K562 (cell line): ENCODE measurements around the gene SAXO2. TPM values are rescaled to one million over a fixed set of nuclear protein-coding genes. Genes with fewer than 3 reads are reported as not detected.
A peak's percentile ranks its signal among the peaks of the same experiment; 100 is the strongest.
"Not testable (repeated sequence)": the region's sequence is repeated elsewhere in the genome, so short reads cannot be mapped to it uniquely, and the experiment has no call there.

Experiments
- ATAC-seq: fragments of 200-7000 bp; cut with Tn5 transposase; 3 replicates; pipeline ENCODE4 v1.9.1; 2020; ENCODE audit warnings: moderate library complexity
- BruUV-seq: library from RNA; stranded (reverse); fragments of 400-500 nt; replicated peaks from 2 replicates; lab custom pipeline; 2021; lab: Mats Ljungman, UMichigan
- CTCF ChIA-PET: fragments of 300-600 bp; formaldehyde crosslinking; extraction: SDS; loops from one replicate; lab custom pipeline; 2021; ENCODE audit warnings: low intra/inter-chr PET ratio; lab: Yijun Ruan, JAX
- POLR2A ChIA-PET: fragments of 300-600, 350-650 bp; sonication (Branson Sonifier 250); formaldehyde crosslinking; extraction: SDS; loops from one replicate; lab custom pipeline; 2021; ENCODE audit warnings: antibody characterized with exemption, inconsistent platforms; lab: Yijun Ruan, JAX
- DNase-seq, 4 experiments: peaks; one replicate each; pipeline versions ENCODE4 v3.0.0 to v3.0.0-alpha.2; 2011 to 2018; ENCODE audit warnings: low spot score in 3 of 4, mixed read lengths in 3 of 4; ENCODE audit errors: extremely low read depth in 1 of 4
- FAIRE-seq: peaks from 2 replicates; lab custom pipeline; 2011; peaks lifted over from hg19 to GRCh38; lab: Jason Lieb, UNC
- H2AFZ ChIP-seq: 2 replicates; pipeline ENCODE4 v1.6.0; 2011; ENCODE audit warnings: low read depth, low read length, control low read depth, inconsistent platforms
- H3K27ac ChIP-seq: fragments of 200-600 bp; 3 replicates; pipeline ENCODE4 v1.8.0; 2011; ENCODE audit warnings: low read depth, mild to moderate bottlenecking, control low read depth, inconsistent platforms, low read length, moderate library complexity, mixed read lengths; ENCODE audit errors: extremely low read depth
- H3K27me3 ChIP-seq, 2 experiments: fragments of 300-600 bp in 1 of 2; 2 replicates in 1 of 2; 3 replicates in 1 of 2; pipeline versions ENCODE4 v1.6.0 to v1.8.0; 2011; ENCODE audit warnings: inconsistent platforms in 2 of 2, low read length in 2 of 2, mild to moderate bottlenecking in 1 of 2, mixed read lengths in 1 of 2, moderate library complexity in 1 of 2; ENCODE audit not compliant: control insufficient read depth in 2 of 2, insufficient read depth in 2 of 2
- H3K36me3 ChIP-seq: fragments of 300-600 bp; 3 replicates; pipeline ENCODE4 v1.8.0; 2011; ENCODE audit warnings: mild to moderate bottlenecking, low read length, inconsistent platforms; ENCODE audit not compliant: control insufficient read depth, insufficient read depth
- H3K4me1 ChIP-seq, 2 experiments: fragments of 200-600 bp in 1 of 2; replicated peaks in 1 of 2; 2 replicates in 1 of 2; 3 replicates in 1 of 2; pipeline versions ENCODE4 v1.5.1 to v1.8.0; 2011; ENCODE audit warnings: inconsistent platforms in 2 of 2, low read length in 2 of 2, mild to moderate bottlenecking in 1 of 2, mixed read lengths in 1 of 2, moderate library complexity in 1 of 2; ENCODE audit not compliant: control insufficient read depth in 2 of 2, insufficient read depth in 2 of 2
- H3K4me2 ChIP-seq: 2 replicates; pipeline ENCODE4 v1.6.1; 2011; ENCODE audit warnings: low read length, control low read depth, inconsistent platforms, mixed read lengths; ENCODE audit not compliant: insufficient read depth
- H3K4me3 ChIP-seq: fragments of 200-600 bp; sonication (generic), shearing (Covaris generic); 2 replicates; pipeline ENCODE4 v1.5.1; 2016; ENCODE audit warnings: control low read depth, inconsistent platforms
- H3K79me2 ChIP-seq: fragments of 200-600 bp; 3 replicates; pipeline ENCODE4 v1.8.0; 2011; ENCODE audit warnings: low read length, inconsistent platforms; ENCODE audit not compliant: control insufficient read depth, insufficient read depth
- H3K9ac ChIP-seq, 2 experiments: 2 replicates each; pipeline versions ENCODE4 v1.6.0 to v1.6.1; 2011; ENCODE audit warnings: low read depth in 2 of 2, low read length in 2 of 2, control low read depth in 1 of 2, inconsistent platforms in 1 of 2, mild to moderate bottlenecking in 1 of 2, mixed read lengths in 1 of 2; ENCODE audit not compliant: insufficient read depth in 1 of 2
- H3K9me1 ChIP-seq: one replicate; pipeline ENCODE4 v1.6.0; 2011; ENCODE audit warnings: inconsistent platforms, mild to moderate bottlenecking, low read length, moderate library complexity; ENCODE audit not compliant: control insufficient read depth, insufficient read depth
- H3K9me3 ChIP-seq: replicated peaks from 2 replicates; pipeline ENCODE4 v1.5.1; 2011; ENCODE audit warnings: low read depth, low read length, inconsistent platforms; ENCODE audit not compliant: control insufficient read depth, insufficient read depth
- H4K20me1 ChIP-seq: replicated peaks from 2 replicates; pipeline ENCODE4 v1.6.1; 2011; ENCODE audit warnings: low read length, inconsistent platforms, mixed read lengths; ENCODE audit not compliant: control insufficient read depth, insufficient read depth
- BCLAF1 ChIP-seq, 2 experiments: fragments of 450-650 bp in 1 of 2; IDR thresholded peaks; 2 replicates each; pipeline ENCODE4 v1.6.1; 2011 to 2017; ENCODE audit warnings: low read depth in 2 of 2, antibody characterized with exemption in 1 of 2, borderline replicate concordance in 1 of 2, low read length in 1 of 2, mild to moderate bottlenecking in 1 of 2, mixed read lengths in 1 of 2; ENCODE audit not compliant: control insufficient read depth in 1 of 2
- CREM ChIP-seq: IDR thresholded peaks from 2 replicates; pipeline ENCODE4 v1.6.1; 2014; ENCODE audit warnings: antibody characterized with exemption, low read depth
- CTBP1 ChIP-seq: fragments of 450-650 bp; IDR thresholded peaks from 2 replicates; pipeline ENCODE4 v1.6.1; 2016; ENCODE audit warnings: borderline replicate concordance
- FOXA1 ChIP-seq: fragments of 450-650 bp; IDR thresholded peaks from 2 replicates; pipeline ENCODE4 v1.6.1; 2016; ENCODE audit warnings: mild to moderate bottlenecking, borderline replicate concordance
- FOXJ2 ChIP-seq: fragments of 200-800 bp; sonication (Bioruptor generic); IDR thresholded peaks from 2 replicates; pipeline ENCODE4 v1.6.1; 2016; ENCODE audit warnings: missing genetic modification characterization, missing compliant biosample characterization
- FOXK2 ChIP-seq, 2 experiments: fragments of 450-650 bp; IDR thresholded peaks in 1 of 2; conservative IDR thresholded peaks in 1 of 2; 2 replicates each; pipeline ENCODE4 v1.6.1; 2016; ENCODE audit warnings: low read depth in 2 of 2, mild to moderate bottlenecking in 1 of 2
- KDM1A ChIP-seq, 2 experiments: fragments of 450-650 bp; IDR thresholded peaks; 2 replicates each; pipeline ENCODE4 v1.6.1; 2016; ENCODE audit warnings: mild to moderate bottlenecking in 2 of 2
- SMAD1 ChIP-seq: fragments of 150-350 bp; IDR thresholded peaks from 2 replicates; pipeline ENCODE4 v1.6.1; 2014; ENCODE audit warnings: low read length, low read depth; ENCODE audit not compliant: partially characterized antibody
- TGIF2 ChIP-seq: sonication (generic); formaldehyde crosslinking; IDR thresholded peaks from 2 replicates; pipeline ENCODE4 v1.8.1; 2022; ENCODE audit warnings: mild to moderate bottlenecking, missing genetic modification reagents, moderate library complexity
- YY1 ChIP-seq, 3 experiments: IDR thresholded peaks; 2 replicates each; pipeline ENCODE4 v1.6.1; 2011; ENCODE audit warnings: low read length in 2 of 3, mild to moderate bottlenecking in 2 of 3, moderate library complexity in 2 of 3, borderline replicate concordance in 1 of 3, control low read depth in 1 of 3, low read depth in 1 of 3; ENCODE audit not compliant: insufficient read depth in 3 of 3, insufficient replicate concordance in 2 of 3, control insufficient read depth in 1 of 3, insufficient read length in 1 of 3; ENCODE audit errors: extremely low read depth in 1 of 3
- WGBS: fragments of 100-300 bp; shearing (Covaris generic); methylation state at CpG from one replicate; pipeline ENCODE4 v1.1.6; 2016; ENCODE audit warnings: low coverage, mixed read lengths; ENCODE audit not compliant: insufficient coverage; ENCODE audit errors: missing lambda C conversion rate; 5-methylcytosine and 5-hydroxymethylcytosine counted together
- in situ Hi-C: fragments of 300-500 bp; cut with MboI; formaldehyde crosslinking; loops from 4 replicates; pipeline ENCODE4 v1.15.0; 2018; ENCODE audit warnings: inconsistent platforms, mixed read lengths
- intact Hi-C: fragments of 100-400 bp; cut with micrococcal nuclease; formaldehyde crosslinking; loops from 2 replicates; pipeline ENCODE4 v1.14.2; 2022
- polyA plus RNA-seq, 8 experiments: library from polyadenylated mRNA; depleted of rRNA in 4 of 8; stranded (reverse) in 5 of 8; unstranded in 3 of 8; fragments of >200 nt; fragmentation: Nextera tagmentation in 2 of 8; fragmentation: Illumina TruSeq in 1 of 8; extraction: Ambion mirVana in 2 of 8; extraction: Trizol in 1 of 8; gene quantifications; 2 replicates each; pipeline versions ENCODE4 v1.2.1 to v1.2.3, GENCODE V29; 2011 to 2014; ENCODE audit warnings: inconsistent platforms in 1 of 8, missing spikeins in 1 of 8
- total RNA-seq, 7 experiments: library from RNA; depleted of rRNA in 6 of 7; stranded (reverse); fragments of >200 nt in 6 of 7; fragmentation: Illumina TruSeq in 2 of 7; extraction: Trizol in 2 of 7; gene quantifications; 2 replicates each; pipeline versions ENCODE4 v1.2.1 to v1.2.3, GENCODE V29; 2011 to 2021; ENCODE audit warnings: low replicate concordance in 1 of 7
- TF ChIP-seq, protein P1 (sequence below), 2 experiments: fragments of 450-650 bp in 1 of 2; sonication (generic) in 1 of 2; formaldehyde crosslinking in 1 of 2; IDR thresholded peaks in 1 of 2; conservative IDR thresholded peaks in 1 of 2; 2 replicates each; pipeline versions ENCODE4 v1.6.1 to v1.8.1; 2016 to 2023; ENCODE audit warnings: mild to moderate bottlenecking in 2 of 2, moderate library complexity in 2 of 2, inconsistent platforms in 1 of 2, missing genetic modification reagents in 1 of 2

Gene SAXO2
- total and polyA plus RNA-seq, 9 of the 15 experiments (the other 6 are each of a cell fraction or from before 2014, with no cell fraction given), result 3.1 to 14.2 (median 8.2) TPM

GRCh38 chr15:82261566-82262421 lies 824 bp upstream of the SAXO2 start (continued):
- TF ChIP-seq FOXK2 (conservative IDR thresholded peaks at IDR 0.05 in 1 of 2, IDR thresholded peaks at IDR 0.05 in 1 of 2; ENCODE audit: low read depth in 2 of 2), result peak; percentile 62 to 73; a peak in 3 of 4 replicates
- TF ChIP-seq CREM, result peak; percentile 37; the same call in 1 of the 2 replicates
- TF ChIP-seq CTBP1, result peak; percentile 16; the same call in 1 of the 2 replicates
- TF ChIP-seq, protein P1, sequence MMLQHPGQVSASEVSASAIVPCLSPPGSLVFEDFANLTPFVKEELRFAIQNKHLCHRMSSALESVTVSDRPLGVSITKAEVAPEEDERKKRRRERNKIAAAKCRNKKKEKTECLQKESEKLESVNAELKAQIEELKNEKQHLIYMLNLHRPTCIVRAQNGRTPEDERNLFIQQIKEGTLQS (IDR thresholded peaks at IDR 0.05), result peak; percentile 62
- TF ChIP-seq, protein P1 (CRISPR knock-in tag; conservative IDR thresholded peaks at IDR 0.05), result not testable (repeated sequence)
- peak in 1 of 2 experiments; percentile 22; a peak in 1 of 4 replicates for TF ChIP-seq KDM1A (IDR thresholded peaks at IDR 0.05)
- 0 out of 2 replicates have a peak, but pooled peaks have one; percentile 19 for TF ChIP-seq FOXJ2

- no TSS peak for BruUV-seq
- in situ Hi-C loops (no loop called here), intact Hi-C loops (no loop called here)
- no peak for DNase-seq
- Histone ChIP-seq H3K27ac (no peak overlapping the region), H3K27me3 (no peaks in the 10 kb centered on the region), H3K9me1 (no peaks in the 10 kb centered on the region), H3K9ac (peak overlapping the region; percentile 68 to 91; a peak in 3 of 4 replicates), H3K4me1 (peaks cover 15 to 27% of the 10 kb centered on the region in 2 experiments; a peak in 4 of 5 replicates), H2AFZ (0 out of 2 replicates have a peak overlapping the region, but pooled peaks have one; percentile 85), H3K79me2 (peaks cover 35% of the 10 kb centered on the region), H3K9me3 (no peaks in the 10 kb centered on the region), H3K36me3 (peaks cover 21% of the 10 kb centered on the region; the same call in 2 of the 3 replicates), H4K20me1 (no peaks in the 10 kb centered on the region), H3K4me3 (peak overlapping the region; percentile 71), H3K4me2 (peak overlapping the region; percentile 86)
- no peak for FAIRE-seq
- ChIA-PET CTCF (interaction anchor here (0.6 kb wide), 1 partner anchor 1839 kb away, joined by 4 read pairs; no protein-coding TSS in a partner anchor), POLR2A (no interaction called here)
- ATAC-seq, result no peak
- WGBS, result 13% methylated on average over 3 of the region's 3 CpGs
- TF ChIP-seq TGIF2 (no peak), BCLAF1 (IDR thresholded peaks at IDR 0.05; ENCODE audit: borderline replicate concordance in 1 of 2, control insufficient read depth in 1 of 2, low read depth in 2 of 2, low read length in 1 of 2) (no peak), YY1 (IDR thresholded peaks at IDR 0.05; ENCODE audit: borderline replicate concordance in 1 of 3, control insufficient read depth in 1 of 3, extremely low read depth in 1 of 3, insufficient read depth in 3 of 3, insufficient read length in 1 of 3, insufficient replicate concordance in 2 of 3, low read depth in 1 of 3, low read length in 2 of 3) (no peak), FOXA1 (0 out of 2 replicates have a peak, but pooled peaks have one; percentile 51), SMAD1 (no peak)
Observed at GRCh38 chr15:82263350-82263749, 732 bp downstream of the SAXO2 start.
